Forelimb muscle (tissue), 1 donor: ENCODE results near the gene ID1. TPM values are rescaled to one million over a fixed set of nuclear protein-coding genes. Genes with fewer than 3 reads are reported as not detected.
"Not testable (repeated sequence)": the region's sequence is repeated elsewhere in the genome, so short reads cannot be mapped to it uniquely, and the experiment has no call there.

Experiments
- DNase-seq: peaks from one replicate; pipeline ENCODE4 v3.0.0-alpha.2; 2013; ENCODE audit warnings: low read depth
- polyA plus RNA-seq: library from polyadenylated mRNA; unstranded; fragments of 120-200 nt; gene quantifications from one replicate; pipeline ENCODE4 v1.2.1, GENCODE V29; 2013; ENCODE audit not compliant: insufficient read length

ID1 gene
- polyA plus RNA-seq, 1 donor, result 16.6 TPM

DNA sequence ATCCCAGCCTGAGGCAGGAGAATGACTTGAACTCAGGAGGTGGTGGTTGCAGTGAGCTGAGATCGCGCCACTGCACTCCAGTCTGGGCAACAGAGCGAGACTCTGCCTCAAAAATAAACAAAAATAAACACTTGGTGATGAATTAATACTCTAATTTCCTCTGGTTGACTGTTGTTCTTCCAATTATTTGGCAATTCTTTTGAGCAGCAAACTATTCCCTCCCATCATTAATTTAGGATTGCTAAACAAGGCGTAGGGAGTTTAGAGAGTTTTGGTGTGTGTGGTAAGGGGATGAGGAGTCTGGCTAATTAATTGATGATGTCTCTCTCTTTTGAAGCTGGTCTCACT is 2.7 kb upstream of the ID1 start:
- no peak for DNase-seq

DNA sequence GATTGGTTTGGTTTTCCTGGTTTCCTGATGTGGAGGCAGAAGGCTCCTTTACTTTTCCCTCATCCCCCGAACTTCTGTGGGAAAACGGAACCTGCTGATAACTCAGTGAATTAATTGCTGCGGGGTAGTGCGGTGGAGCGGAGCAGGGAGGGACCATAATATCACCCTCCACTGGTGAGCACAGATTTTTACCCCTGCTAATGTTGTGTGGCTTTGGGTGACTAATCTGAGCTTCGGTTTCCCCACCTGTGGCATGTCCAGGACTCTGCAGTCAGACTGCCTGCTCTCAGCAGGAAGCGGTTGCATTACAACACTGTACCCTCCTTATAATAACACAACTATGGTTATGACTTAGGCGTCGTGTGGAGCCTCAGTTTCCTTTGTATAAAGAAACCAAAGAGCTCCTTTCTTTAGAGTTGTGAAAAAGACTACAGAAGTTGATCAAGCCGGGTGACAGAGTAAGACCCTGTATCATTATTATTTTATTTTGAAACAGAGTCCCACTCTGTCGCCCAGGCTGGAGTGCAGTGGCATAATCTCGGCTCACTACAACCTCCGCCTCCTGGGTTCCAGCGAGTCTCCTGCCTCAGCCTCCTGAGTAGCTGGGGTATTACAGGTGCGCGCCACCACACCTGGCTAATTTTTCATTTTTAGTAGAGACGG is 2.2 kb upstream of the ID1 start:
- DNase-seq, result no peak

DNA sequence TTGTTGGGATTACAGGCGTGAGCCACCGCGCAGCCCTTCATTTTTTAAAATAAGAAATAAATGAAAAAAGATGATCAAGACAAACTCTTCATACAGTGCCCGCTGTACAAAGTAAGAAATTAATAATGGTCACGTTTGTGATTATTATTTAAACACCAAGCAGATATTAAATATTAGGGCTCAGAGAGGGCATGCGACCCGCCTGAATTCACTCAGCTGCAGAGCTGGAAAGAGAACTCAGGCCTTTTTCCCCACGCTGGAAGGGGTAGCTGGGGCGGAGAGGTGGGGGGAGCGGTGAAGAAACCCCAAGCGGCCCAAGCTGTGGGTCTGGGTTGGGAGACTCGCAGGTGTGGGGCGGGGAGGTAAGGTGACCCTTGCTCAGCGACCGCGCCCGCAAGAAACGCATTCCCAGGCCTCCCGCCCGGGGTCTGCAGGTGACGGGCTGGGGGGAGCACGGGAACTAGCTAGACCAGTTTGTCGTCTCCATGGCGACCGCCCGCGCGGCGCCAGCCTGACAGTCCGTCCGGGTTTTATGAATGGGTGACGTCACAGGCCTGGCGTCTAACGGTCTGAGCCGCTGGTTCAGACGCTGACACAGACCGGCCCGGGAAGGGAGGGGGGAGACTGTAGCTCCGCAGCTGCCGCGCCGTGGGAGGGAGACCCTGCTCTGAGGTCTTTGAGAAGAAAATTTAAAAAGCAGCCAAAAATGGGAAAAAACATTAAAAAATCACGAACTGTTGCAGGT is 1.1 kb upstream of the ID1 start:
- DNase-seq, result peak; percentile 84

DNA sequence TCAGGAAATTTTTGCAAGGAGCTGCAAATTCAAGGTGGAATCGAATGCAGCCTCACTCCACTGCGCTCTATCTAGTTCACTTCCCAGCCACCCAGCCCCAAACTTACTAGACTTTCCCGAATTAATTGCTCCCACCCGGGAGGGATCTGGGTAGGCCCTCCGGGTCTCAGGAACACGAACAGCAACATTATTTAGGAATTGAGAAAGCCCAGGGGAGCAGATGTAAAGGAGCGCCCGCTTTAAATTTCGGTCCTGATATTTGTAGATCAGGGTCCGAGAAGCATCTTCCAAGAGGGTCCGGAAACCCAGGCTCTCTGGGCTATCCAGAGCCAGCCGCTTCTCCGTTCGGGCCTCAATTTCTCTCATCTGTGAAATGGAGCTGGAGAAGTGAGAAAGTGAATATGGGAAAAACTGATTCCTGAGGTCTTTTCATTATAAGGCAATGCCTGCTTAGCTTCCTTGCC is 490 bp upstream of the ID1 start:
- DNase-seq, result no peak

DNA sequence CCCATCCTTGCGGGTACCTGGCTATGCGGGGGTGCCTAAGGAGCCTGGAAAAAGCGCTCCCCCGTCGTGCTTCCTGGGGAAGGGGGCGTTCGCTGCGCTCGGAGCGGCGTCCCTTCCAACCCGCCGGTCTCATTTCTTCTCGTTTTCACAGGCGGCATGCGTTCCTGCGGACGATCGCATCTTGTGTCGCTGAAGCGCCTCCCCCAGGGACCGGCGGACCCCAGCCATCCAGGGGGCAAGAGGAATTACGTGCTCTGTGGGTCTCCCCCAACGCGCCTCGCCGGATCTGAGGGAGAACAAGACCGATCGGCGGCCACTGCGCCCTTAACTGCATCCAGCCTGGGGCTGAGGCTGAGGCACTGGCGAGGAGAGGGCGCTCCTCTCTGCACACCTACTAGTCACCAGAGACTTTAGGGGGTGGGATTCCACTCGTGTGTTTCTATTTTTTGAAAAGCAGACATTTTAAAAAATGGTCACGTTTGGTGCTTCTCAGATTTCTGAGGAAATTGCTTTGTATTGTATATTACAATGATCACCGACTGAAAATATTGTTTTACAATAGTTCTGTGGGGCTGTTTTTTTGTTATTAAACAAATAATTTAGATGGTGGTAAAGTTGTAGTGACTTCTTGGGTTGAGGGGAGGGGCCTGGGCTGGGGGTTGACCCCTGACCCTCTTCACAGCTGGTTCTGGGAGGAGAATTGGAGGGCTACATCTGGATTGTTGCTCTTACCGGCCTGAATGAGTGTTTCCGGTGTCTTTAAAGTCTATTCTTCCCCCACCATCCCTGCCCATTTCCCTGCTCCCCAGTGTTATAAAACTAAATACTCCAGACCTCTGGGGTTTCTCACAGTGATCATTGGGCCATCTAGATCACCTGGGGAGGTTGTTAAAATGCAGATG is 1.1 kb downstream of the ID1 start:
- no peak for DNase-seq

DNA sequence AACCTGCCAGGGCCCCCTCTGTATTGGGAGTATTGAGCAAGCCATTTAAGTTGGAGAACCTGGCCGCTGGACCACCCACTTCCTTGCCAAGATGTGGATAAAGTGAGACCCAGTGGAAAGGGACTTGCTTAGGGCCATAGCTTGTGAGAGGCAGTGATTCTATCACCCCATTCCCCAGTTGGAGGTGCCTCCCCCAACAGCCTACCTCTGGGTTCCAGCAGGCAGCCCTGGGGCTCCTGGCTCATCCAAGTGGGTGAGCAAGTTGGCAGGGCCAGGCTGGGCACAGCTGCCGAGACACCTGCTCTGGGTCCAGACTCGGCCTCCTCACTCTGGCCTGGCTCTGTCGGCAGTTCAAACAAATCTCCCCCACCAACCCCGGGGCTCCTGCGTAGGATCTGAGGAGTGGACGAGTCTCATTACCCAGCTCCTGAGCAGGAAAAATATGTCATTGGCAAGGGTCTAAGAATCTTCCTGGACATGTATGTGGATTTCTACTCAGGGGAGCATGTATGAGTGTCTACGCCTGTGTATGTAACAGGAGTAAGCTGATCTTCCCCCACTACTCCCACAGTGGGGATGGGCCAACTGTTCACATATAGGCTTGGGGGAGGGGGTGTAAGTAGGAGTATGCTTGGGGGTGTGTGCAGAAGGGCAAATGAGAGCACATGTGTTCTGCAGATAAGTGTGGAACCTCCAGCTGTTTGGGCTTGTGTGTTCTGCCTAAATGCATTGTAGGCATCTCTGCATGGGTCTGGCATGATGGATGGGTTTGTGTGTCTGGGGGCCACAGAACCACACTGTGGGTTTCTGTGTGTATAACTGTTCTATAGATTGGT is 1.9 kb downstream of the ID1 start:
- no peak for DNase-seq

DNA sequence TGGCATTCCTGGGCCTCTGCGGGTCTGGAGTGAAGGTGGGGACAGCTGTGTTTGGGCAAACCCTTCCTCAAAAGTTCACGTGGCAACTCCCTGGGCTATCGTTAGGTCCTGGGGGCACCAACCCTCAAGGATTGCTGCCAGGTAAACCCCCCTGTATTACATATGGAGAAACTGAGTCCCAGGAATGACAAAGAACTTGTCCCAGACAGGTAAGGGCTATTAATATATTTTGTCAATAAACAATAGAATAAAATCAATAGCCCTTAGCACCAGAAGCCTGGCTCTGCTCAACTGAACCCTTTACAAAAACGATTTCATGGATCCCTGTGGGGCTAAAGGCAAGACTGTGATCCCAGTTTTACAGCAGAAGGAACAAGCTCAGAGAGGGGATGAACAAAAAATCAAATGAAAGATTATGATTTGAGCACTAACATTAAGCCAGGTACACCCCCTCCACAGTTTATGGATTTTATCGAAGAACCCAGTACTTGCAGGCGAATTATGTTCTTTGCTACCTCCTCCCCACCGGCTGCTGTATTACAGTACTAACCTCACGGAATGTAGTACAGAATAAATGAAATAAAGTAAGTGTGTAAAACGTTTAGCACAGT is 2.7 kb downstream of the ID1 start:
- DNase-seq, result no peak

DNA sequence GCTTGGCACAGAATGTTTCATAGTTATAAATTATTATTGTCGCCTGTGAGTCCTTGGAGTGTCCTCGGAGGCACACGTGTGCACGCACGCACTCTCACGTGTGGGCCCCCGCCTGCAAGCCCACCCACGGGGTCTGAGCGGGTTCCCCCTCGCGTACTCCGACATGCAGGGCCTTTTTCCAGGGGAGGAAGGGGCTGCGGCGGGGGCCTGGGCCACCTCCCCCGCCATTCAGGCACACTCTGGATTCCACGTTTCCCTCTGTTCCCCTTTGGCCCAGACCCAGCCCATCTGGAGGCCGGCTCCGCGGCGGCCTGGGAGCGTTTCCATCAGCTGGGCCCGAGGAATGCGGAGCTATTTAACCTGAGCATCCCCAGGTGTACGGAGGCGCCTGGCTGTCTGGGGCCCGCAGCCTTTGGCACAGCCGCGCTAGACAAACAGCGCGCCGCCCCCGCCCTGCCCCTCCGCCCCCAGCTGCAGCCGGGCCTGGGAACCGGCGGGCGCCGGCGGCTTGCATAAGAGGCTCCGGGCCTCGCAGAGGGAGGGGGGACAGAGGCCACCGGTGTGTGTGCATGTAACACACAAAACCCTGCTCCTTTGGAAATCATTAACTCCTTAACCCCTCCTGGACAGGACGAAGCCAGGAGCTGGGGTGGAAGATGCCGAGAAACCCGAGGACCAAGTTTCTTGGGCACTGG is 3.3 kb downstream of the ID1 start:
- DNase-seq, result no peak

DNA sequence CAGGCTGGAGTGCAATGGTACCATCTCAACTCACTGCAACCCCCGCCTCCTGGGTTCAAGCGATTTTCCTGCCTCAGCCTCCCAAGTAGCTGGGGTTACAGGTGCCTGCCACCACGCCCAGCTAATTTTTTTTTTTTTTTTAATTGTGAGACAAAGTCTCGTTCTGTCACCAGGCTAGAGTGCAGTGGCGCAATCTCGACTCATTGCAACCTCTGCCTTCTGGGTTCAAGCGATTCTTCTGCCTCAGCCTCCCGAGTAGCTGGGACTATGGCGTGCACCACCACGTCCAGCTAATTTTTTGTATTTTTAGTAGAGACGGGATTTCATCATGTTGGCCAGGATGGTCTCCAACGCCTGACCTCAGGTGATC is 7.2 kb downstream of the ID1 start:
- not testable (repeated sequence) for DNase-seq

DNA sequence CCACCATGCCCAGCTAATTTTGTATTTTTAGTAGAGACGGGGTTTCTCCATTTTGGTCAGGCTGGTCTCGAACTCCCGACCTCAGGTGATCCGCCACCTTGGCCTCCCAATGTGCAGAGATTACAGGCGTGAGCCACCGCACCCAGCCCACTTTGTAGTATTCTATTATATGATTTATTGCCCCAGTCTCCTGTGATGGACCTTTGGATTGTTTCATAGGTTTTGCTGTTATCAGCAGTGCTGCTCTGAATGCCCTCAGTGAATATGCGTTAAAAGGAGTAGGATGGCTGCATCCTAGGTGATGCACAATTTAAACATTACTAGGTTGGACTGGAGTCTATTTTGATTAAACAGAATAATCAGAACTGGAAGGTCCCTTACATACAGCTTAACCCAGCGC is 10.3 kb downstream of the ID1 start:
- DNase-seq, result no peak

DNA sequence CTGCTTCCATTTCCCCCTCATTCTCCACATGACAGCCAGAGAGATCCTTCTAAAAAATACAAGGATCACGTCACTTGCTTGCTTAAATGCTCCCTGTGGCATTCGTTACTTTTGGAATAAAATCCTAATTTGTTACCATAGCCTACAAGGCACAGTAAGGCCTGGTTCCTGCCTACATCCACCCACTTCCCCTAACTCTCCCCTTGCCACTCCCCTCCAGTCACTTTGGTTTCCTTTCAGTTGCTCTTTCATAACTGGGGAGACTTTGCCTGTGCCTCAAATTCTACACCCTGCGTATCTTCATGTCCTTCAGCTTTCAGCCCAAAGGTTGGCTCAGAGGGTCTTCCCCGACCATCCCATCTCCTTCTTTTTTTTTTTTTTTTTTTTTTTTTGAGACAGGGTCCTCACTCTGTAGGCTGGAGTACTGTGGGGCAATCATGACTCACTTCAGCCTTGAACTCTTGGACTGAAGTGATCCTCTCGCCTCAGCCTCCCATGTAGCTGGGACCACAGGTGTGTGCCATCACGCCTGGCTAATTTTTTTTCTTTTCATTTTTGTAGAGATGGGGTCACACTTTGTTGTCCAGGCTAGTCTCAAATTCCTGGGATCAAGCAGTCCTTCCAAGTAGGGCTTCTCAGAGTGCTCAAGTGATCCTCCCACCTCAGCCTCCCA is 12.5 kb downstream of the ID1 start:
- no peak for DNase-seq

DNA sequence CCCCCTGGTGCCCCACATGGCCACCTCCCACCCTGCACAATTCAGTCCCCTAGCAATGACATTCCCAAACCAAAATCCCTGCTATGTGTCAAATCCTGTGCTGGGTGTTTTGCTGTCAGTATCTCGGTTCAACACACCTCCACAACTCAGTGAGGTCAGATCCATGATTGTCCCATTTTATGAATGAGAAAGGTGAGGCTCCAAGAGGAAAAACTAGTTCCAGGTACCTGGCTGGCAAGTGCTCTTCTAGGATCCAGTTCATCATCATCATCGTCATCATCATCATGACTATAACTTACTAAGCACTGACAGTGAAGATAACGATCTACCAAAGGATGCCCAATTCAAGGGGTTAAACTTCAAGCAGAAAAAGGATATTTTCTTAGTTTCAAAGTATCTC is 15.2 kb downstream of the ID1 start:
- no peak for DNase-seq

DNA sequence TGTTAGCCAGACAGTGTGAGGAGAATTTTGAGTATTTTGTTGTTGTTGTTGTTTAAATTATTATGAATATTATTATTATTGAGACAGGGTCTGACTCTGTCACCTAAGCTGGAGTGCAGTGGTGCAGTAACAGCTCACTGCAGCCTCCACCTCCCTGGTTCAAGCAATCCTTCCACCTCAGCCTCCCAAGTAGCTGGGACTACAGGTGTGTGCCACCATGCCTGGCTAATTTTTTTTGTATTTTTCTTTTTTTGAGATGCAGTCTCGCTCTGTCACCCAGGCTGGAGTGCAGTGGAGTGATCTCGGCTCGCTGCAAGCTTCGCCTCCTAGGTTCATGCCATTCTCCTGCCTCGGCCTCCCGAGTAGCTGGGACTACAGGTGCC is 18.0 kb downstream of the ID1 start:
- DNase-seq, result not testable (repeated sequence)

DNA sequence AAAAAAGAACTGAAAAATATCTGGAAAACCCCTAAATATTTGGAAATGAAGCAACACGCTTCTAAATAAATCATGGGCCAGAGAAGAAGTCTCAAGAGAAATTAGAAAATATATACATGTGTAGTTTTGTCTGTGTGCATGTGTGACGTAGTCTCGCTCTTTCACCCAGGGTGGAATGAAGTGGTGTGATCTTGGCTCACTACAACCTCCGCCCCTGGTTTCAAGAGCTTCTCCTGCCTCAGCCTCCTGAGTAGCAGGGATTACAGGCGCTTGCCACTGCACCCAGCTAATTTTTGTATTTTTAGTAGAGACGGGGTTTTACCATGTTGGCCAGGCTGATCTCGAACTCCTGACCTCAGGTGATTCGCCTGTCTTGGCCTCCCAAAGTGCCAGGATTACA is 21.4 kb downstream of the ID1 start:
- not testable (repeated sequence) for DNase-seq

DNA sequence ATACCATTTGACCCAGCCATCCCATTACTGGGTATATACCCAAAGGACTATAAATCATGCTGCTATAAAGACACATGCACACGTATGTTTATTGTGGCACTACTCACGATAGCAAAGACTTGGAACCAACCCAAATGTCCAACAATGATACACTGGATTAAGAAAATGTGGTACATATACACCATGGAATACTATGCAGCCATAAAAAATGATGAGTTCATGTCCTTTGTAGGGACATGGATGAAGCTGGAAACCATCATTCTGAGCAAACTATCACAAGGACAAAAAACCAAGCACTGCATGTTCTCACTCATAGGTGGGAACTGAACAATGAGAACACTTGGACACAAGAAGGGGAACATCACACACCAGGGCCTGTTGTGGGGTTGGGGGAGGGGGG is 23.0 kb downstream of the ID1 start:
- not testable (repeated sequence) for DNase-seq

DNA sequence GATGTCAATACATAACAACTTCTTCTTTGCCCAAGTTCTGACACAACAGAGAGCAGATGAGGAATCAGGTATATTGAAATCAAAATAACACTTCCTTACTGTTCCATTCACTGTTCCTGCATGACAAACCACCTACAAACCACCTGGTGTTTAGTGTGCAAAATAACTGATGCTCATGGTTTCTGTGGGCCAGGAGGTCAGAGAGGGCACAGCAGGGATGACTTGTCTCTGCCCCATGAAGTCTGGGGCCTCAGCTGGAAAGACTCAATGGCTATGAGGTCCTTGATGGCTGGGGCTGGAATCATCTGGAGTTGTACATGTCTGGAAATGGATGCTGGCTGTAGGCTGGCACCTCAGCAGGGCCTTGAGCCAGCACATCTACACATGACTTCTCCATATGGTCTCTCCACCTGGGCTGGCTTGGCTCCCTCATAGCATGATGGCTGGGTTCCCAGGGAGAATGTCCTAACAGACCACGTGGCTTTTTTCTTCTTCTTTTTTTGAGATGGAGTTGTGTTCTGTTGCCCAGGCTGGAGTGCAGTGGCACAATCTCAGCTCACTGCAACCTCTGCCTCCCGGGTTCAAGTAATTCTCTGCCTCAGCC is 25.2 kb downstream of the ID1 start:
- no peak for DNase-seq

DNA sequence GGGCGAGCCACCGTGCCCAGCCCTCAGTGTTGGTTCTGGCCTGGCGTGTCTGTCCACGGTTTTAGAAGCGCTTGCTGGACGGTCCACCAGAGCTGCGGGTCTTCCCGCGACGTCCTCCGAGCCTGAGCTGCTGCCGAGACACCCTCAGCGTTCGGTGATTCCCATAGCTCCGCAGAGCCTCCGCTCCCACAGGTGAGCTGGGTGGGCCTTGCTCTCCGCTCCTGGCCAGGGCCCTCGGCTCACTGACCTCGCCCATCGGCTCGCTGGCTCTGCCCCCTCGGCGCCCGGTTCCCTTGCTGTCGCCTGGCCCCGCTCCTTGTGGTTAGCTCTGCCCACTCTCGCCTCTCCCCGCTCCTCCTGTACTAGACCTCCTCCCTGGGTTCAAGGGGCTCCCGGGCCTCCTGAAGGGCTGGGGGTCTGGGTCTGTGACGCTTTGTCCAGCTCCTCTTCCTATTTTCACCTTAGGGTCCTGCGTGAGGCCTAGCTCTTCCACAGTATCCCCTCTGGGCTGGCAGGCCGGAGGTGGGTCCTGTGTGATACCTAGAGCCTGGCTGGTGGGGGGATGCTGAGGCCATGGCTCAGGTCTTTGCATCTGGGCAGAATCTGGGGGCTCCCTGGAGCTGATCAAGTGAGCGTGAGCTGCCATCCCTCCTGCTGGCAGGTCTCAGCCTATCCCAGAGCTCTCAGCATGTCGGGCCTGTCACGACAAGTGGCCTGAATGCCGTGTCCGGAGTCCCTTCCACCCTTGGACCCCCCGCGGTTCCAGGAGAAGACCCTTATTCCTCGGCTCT is 27.7 kb downstream of the ID1 start:
- no peak for DNase-seq

DNA sequence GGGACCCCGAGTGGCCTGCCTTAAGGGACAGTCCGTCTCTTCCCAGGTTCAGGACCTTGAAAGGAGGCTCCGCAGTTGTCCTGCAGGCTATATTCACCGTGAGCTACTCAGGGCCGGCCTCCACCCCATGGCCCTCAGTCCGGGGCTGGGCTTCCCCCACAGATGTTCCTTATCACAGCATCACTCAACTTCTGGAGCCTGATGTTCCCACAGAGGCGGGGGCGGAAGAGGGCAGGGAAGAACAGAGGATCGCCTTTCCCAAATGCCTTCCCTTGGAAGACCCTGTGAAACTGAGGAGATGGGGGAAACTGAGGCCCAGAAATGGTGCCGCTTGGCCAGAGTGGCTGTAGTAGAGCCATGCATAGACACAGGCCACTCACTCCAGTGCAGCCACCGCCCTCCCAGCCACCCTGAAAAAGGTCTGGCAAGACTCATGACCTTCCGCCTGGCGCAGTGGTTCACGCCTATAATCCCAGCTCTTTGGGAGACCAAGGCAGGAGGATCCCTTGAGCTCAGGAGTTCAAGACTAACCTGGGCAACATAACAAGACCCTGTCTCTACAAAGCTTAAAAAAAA is 28.3 kb downstream of the ID1 start:
- DNase-seq, result no peak
